CD1c-positive myeloid dendritic cell (primary cell): ENCODE data around the gene EPYC.
"Not testable (repeated sequence)": the region's sequence is repeated elsewhere in the genome, so short reads cannot be mapped to it uniquely, and the experiment has no call there.

Source experiments
- DNase-seq: peaks from one replicate; pipeline ENCODE4 v3.0.0-alpha.2; 2016; ENCODE audit errors: extremely low spot score

Gene EPYC

GRCh38 chr12:90990611-90991010 is 14.2 kb downstream of the EPYC start:
- no peak for DNase-seq

GRCh38 chr12:90989686-90990111 is 15.1 kb downstream of the EPYC start:
- no peak for DNase-seq

- no peak for DNase-seq
Observed at GRCh38 chr12:90987520-90987919, 17.3 kb downstream of the EPYC start.

- no peak for DNase-seq
Observed at GRCh38 chr12:90987101-90987500, 17.7 kb downstream of the EPYC start.

- DNase-seq: not testable (repeated sequence)
Observed at GRCh38 chr12:90985331-90985730, 19.4 kb downstream of the EPYC start.

- DNase-seq: no peak
Observed at GRCh38 chr12:90984114-90984513, 20.7 kb downstream of the EPYC start.

- no peak for DNase-seq
Observed at GRCh38 chr12:90982170-90982569, 22.6 kb downstream of the EPYC start.

GRCh38 chr12:90979951-90980350 is 24.8 kb downstream of the EPYC start:
- no peak for DNase-seq

- no peak for DNase-seq
Observed at GRCh38 chr12:90979019-90979418, 25.8 kb downstream of the EPYC start.

- DNase-seq: peak; percentile 38
Observed at GRCh38 chr12:90978117-90978770, 26.5 kb downstream of the EPYC start.

- DNase-seq: no peak
Observed at GRCh38 chr12:90977224-90977623, 27.5 kb downstream of the EPYC start.

GRCh38 chr12:90974286-90974685 is 30.5 kb downstream of the EPYC start:
- no peak for DNase-seq

- no peak for DNase-seq
Observed at GRCh38 chr12:90972226-90972625, 32.5 kb downstream of the EPYC start.

GRCh38 chr12:90970911-90971310 is 33.9 kb downstream of the EPYC start:
- DNase-seq: no peak

GRCh38 chr12:90970471-90970870 is 34.3 kb downstream of the EPYC start:
- no peak for DNase-seq

GRCh38 chr12:90969851-90970250 is 34.9 kb downstream of the EPYC start:
- DNase-seq: no peak

GRCh38 chr12:90969346-90969745 is 35.4 kb downstream of the EPYC start:
- no peak for DNase-seq

GRCh38 chr12:90965204-90965603 is 39.6 kb downstream of the EPYC start:
- peak; percentile 43 for DNase-seq

- DNase-seq: no peak
Observed at GRCh38 chr12:90964616-90965015, 40.2 kb downstream of the EPYC start.

- DNase-seq: no peak
Observed at GRCh38 chr12:90963946-90964345, 40.8 kb downstream of the EPYC start.

- DNase-seq: no peak
Observed at GRCh38 chr12:90961154-90961553, 43.6 kb downstream of the EPYC start.

GRCh38 chr12:90959538-90960139 is 45.1 kb downstream of the EPYC start:
- peak; percentile 53 for DNase-seq

- DNase-seq: no peak
Observed at GRCh38 chr12:90959032-90959431, 45.7 kb downstream of the EPYC start.

GRCh38 chr12:90958347-90958746 is 46.4 kb downstream of the EPYC start:
- no peak for DNase-seq
